ENCODE data around the gene GNAT3. TPM values are rescaled to one million over a fixed set of nuclear protein-coding genes. Genes with fewer than 3 reads are reported as not detected.

Gene GNAT3
- total RNA-seq, 1 donor from 2014 or later, result not detected

GRCh38 chr7:80445351-80445750, 66.5 kb downstream of the GNAT3 start:
- no peak for DNase-seq (ENCODE audit: low read depth)
- no peak for TF ChIP-seq CTCF (conservative IDR thresholded peaks at IDR 0.05; ENCODE audit: low read depth, low read length)
- H3K4me3 ChIP-seq (ENCODE audit: low read depth, low read length), result no peak overlapping the region

GRCh38 chr7:80444811-80445210, 67.1 kb downstream of the GNAT3 start:
- H3K4me3 ChIP-seq (ENCODE audit: low read depth, low read length), result no peak overlapping the region
- DNase-seq (ENCODE audit: low read depth), result no peak
- TF ChIP-seq CTCF (conservative IDR thresholded peaks at IDR 0.05; ENCODE audit: low read depth, low read length), result no peak

GRCh38 chr7:80443325-80443724, 68.5 kb downstream of the GNAT3 start:
- no peak for TF ChIP-seq CTCF (conservative IDR thresholded peaks at IDR 0.05; ENCODE audit: low read depth, low read length)
- no peak overlapping the region for H3K4me3 ChIP-seq (ENCODE audit: low read depth, low read length)
- no peak for DNase-seq (ENCODE audit: low read depth)

GRCh38 chr7:80440883-80441282, 71.0 kb downstream of the GNAT3 start:
- DNase-seq (ENCODE audit: low read depth), result no peak
- no peak overlapping the region for H3K4me3 ChIP-seq (ENCODE audit: low read depth, low read length)
- TF ChIP-seq CTCF (conservative IDR thresholded peaks at IDR 0.05; ENCODE audit: low read depth, low read length), result no peak

- H3K4me3 ChIP-seq (ENCODE audit: low read depth, low read length), result no peak overlapping the region
- TF ChIP-seq CTCF (conservative IDR thresholded peaks at IDR 0.05; ENCODE audit: low read depth, low read length), result no peak
- DNase-seq (ENCODE audit: low read depth), result no peak
Measured at GRCh38 chr7:80439894-80440821, 71.7 kb downstream of the GNAT3 start.

GRCh38 chr7:80435521-80435920, 76.3 kb downstream of the GNAT3 start:
- DNase-seq (ENCODE audit: low read depth), result no peak
- no peak for TF ChIP-seq CTCF (conservative IDR thresholded peaks at IDR 0.05; ENCODE audit: low read depth, low read length)
- H3K4me3 ChIP-seq (ENCODE audit: low read depth, low read length), result no peak overlapping the region

- no peak for TF ChIP-seq CTCF (conservative IDR thresholded peaks at IDR 0.05; ENCODE audit: low read depth, low read length)
- H3K4me3 ChIP-seq (ENCODE audit: low read depth, low read length), result no peak overlapping the region
- DNase-seq (ENCODE audit: low read depth), result no peak
Measured at GRCh38 chr7:80434047-80434446, 77.8 kb downstream of the GNAT3 start.
